WI38 (cell line): ENCODE results near the gene NXPH4.
A peak's percentile ranks its signal among the peaks of the same experiment; 100 is the strongest.

Experiments used
- H3K4me3 ChIP-seq: 2 replicates; pipeline ENCODE4 v1.5.1; 2011; ENCODE audit warnings: low read depth, mild to moderate bottlenecking, control low read depth, low read length
- CTCF ChIP-seq: IDR thresholded peaks from 2 replicates; pipeline ENCODE4 v1.5.1; 2012; ENCODE audit warnings: low read depth, mild to moderate bottlenecking, control low read depth, low read length

The NXPH4 gene

GRCh38 chr12:57242691-57243454 lies 26.3 kb downstream of the NXPH4 start:
- TF ChIP-seq CTCF: peak; percentile 52
- H3K4me3 ChIP-seq: no peak overlapping the region

- peak overlapping the region; percentile 14; the same call in 1 of the 2 replicates for H3K4me3 ChIP-seq
These were observed 27.1 kb downstream of the NXPH4 start for GRCh38 chr12:57243521-57244311.

GRCh38 chr12:57244312-57244696 lies 27.7 kb downstream of the NXPH4 start:
- H3K4me3 ChIP-seq: no peak overlapping the region
- TF ChIP-seq CTCF: no peak

More at GRCh38 chr12:57243521-57244311, 27.1 kb downstream of the NXPH4 start:
- TF ChIP-seq CTCF: peak; percentile 71

- H3K4me3 ChIP-seq: no peak overlapping the region
- no peak for TF ChIP-seq CTCF
These were observed 30.4 kb downstream of the NXPH4 start for GRCh38 chr12:57247041-57247440.

- H3K4me3 ChIP-seq: no peak overlapping the region
- no peak for TF ChIP-seq CTCF
These were observed 32.5 kb downstream of the NXPH4 start for GRCh38 chr12:57248934-57249742.

- H3K4me3 ChIP-seq: no peak overlapping the region
- TF ChIP-seq CTCF: no peak
These were observed 33.9 kb downstream of the NXPH4 start for GRCh38 chr12:57250541-57250940.
